H1 (cell line): Measurements from ENCODE around the gene RTF2. TPM values are rescaled to one million over a fixed set of nuclear protein-coding genes. Genes with fewer than 3 reads are reported as not detected.

ENCODE experiments used
- polyA plus RNA-seq, 7 experiments: library from polyadenylated mRNA; depleted of rRNA in 3 of 7; stranded (reverse) in 5 of 7; unstranded in 2 of 7; fragments of >200 nt in 5 of 7; fragments of 200-250 nt in 2 of 7; gene quantifications; 1 replicate in 5 of 7; 2 replicates in 1 of 7; 4 replicates in 1 of 7; pipeline versions ENCODE4 v1.2.1 to v1.2.3, GENCODE V29; 2011 to 2013; ENCODE audit warnings: missing spikeins in 2 of 7, mixed read lengths in 2 of 7
- small RNA-seq: library from polyadenylated mRNA; stranded (forward); fragments of <200 nt; extraction: miRNeasy Mini kit (QIAGEN cat#:217004); gene quantifications from one replicate; pipeline ENCODE3, GENCODE V24; 2013; ENCODE audit not compliant: insufficient read depth
- total RNA-seq: library from RNA; stranded (reverse); fragmentation: NEBNext Ultra II Directional; extraction: Animal tissue kit (Norgen Biotek cat#: 25700); gene quantifications from 2 replicates; pipeline ENCODE4 v1.2.1, GENCODE V29; 2021

RTF2 gene
- total and polyA plus RNA-seq, 2 of the 8 experiments (the other 6 are each of a cell fraction or from before 2014, with no cell fraction given) = 33.9 to 51.2 TPM

Small RNA genes lying within 50 kb of the gene (small RNA-seq; reads per million reads assigned to genes)
- gene RPL39P = not detected

Other genes starting within 250 kb of the RTF2 start
- not detected in 2 replicates for gene MC3R, start 219.9 kb upstream of the RTF2 start, total RNA-seq
- not detected in 2 replicates for gene MC3R, start 219.9 kb upstream of the RTF2 start, polyA plus RNA-seq (2011; rRNA removed)
- 15.0 and 15.1 TPM in 2 replicates for gene FAM210B, start 109.7 kb upstream of the RTF2 start, total RNA-seq
- 7.5 and 9.4 TPM in 2 replicates for gene FAM210B, start 109.7 kb upstream of the RTF2 start, polyA plus RNA-seq (2011; rRNA removed)
- gene AURKA, start 76.4 kb upstream of the RTF2 start, total RNA-seq = 84.8 and 90.8 TPM in 2 replicates
- gene AURKA, start 76.4 kb upstream of the RTF2 start, polyA plus RNA-seq (2011; rRNA removed) = 37.5 and 45.8 TPM in 2 replicates
- gene CSTF1, start 76.0 kb upstream of the RTF2 start, total RNA-seq = 56.4 and 59.4 TPM in 2 replicates
- 78.8 and 83.5 TPM in 2 replicates for gene CSTF1, start 76.0 kb upstream of the RTF2 start, polyA plus RNA-seq (2011; rRNA removed)
- not detected in 2 replicates for gene CASS4, start 56.4 kb upstream of the RTF2 start, total RNA-seq
- not detected in 2 replicates for gene CASS4, start 56.4 kb upstream of the RTF2 start, polyA plus RNA-seq (2011; rRNA removed)
- gene FAM209A, start 56.1 kb downstream of the RTF2 start, total RNA-seq = not detected in 2 replicates
- gene FAM209A, start 56.1 kb downstream of the RTF2 start, polyA plus RNA-seq (2011; rRNA removed) = 0.15 and 0.30 TPM in 2 replicates
- gene FAM209B, start 64.6 kb downstream of the RTF2 start, total RNA-seq = 0.82 TPM in 1 of 2 replicates, not detected in the other
- gene FAM209B, start 64.6 kb downstream of the RTF2 start, polyA plus RNA-seq (2011; rRNA removed) = 0.29 TPM in 1 of 2 replicates, not detected in the other
- gene TFAP2C, start 160.7 kb downstream of the RTF2 start, total RNA-seq = 5.6 and 5.8 TPM in 2 replicates
- gene TFAP2C, start 160.7 kb downstream of the RTF2 start, polyA plus RNA-seq (2011; rRNA removed) = 1.7 and 2.8 TPM in 2 replicates